ENCODE results near the gene NR2E1.

The NR2E1 gene

GRCh38 chr6:108238322-108238721 is 72.5 kb downstream of the NR2E1 start:
- DNase-seq (ENCODE audit: low spot score) = no peak
- TF ChIP-seq CTCF (conservative IDR thresholded peaks at IDR 0.05; ENCODE audit: low read depth) = no peak
- ChIA-PET POLR2A (ENCODE audit: low non-redundant PET) (no interaction called here), CTCF (interaction anchor here (0.7 kb wide), 1 partner anchor 49 kb away, joined by 3 read pairs; no protein-coding TSS in a partner anchor)
- H3K27ac ChIP-seq = no peak overlapping the region
